PC-9 (cell line): ENCODE data around the gene ERBB2.

Experiments used
- CTCF ChIP-seq: fragments of 200-600 bp; sonication (generic); conservative IDR thresholded peaks from 2 replicates; pipeline ENCODE4 v1.6.1; 2017; ENCODE audit warnings: mixed run types, antibody characterized with exemption, mild to moderate bottlenecking, moderate library complexity
- EZH2 ChIP-seq: fragments of 200-600 bp; sonication (generic); IDR thresholded peaks from 2 replicates; pipeline ENCODE4 v1.8.0; 2017; ENCODE audit warnings: antibody characterized with exemption, low read depth

- no peak for TF ChIP-seq CTCF
- no peak for TF ChIP-seq EZH2
These were observed 70.2 kb downstream of the ERBB2 start for GRCh38 chr17:39769974-39770587.
